T-helper 1 cell treated with Interleukin-12 subunit alpha and Interleukin-12 subunit beta and Interleukin-4 antibody, amounts not matched to agents 30 ng/mL and 1 ng/mL, for 36 hours (primary cell): ENCODE measurements around the gene COPA. TPM values are rescaled to one million over a fixed set of nuclear protein-coding genes. Genes with fewer than 3 reads are reported as not detected.

ENCODE experiments used
- intact Hi-C: fragments of 100-400 bp; cut with micrococcal nuclease; formaldehyde crosslinking; loops from one replicate; pipeline ENCODE4 v1.15.1; 2024
- total RNA-seq: library from RNA; stranded (reverse); gene quantifications from 2 replicates; pipeline ENCODE4 v1.2.3, GENCODE V29; 2022

COPA gene
- total RNA-seq, 1 donor from 2014 or later = 150 TPM

DNA sequence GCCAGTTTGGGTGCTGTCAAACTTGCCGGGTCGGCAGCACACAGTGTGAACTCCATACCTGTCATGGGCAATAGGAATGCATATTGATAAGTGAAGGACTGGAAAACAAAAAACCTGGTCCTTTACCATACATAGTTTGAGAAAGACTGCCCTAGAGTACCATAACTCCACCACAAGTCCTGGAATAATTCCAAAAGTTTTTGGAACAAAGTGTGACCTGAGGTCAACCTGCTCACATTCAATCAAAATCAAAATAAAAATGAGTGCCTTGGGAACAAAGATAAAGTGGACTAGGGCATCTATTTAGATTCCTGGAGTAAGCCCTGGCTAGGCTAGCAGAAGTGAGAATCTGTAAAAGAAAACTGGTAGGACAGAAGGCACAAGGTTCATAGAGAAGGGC is 65.7 kb downstream of the COPA start:
- intact Hi-C loops = no loop called here

DNA sequence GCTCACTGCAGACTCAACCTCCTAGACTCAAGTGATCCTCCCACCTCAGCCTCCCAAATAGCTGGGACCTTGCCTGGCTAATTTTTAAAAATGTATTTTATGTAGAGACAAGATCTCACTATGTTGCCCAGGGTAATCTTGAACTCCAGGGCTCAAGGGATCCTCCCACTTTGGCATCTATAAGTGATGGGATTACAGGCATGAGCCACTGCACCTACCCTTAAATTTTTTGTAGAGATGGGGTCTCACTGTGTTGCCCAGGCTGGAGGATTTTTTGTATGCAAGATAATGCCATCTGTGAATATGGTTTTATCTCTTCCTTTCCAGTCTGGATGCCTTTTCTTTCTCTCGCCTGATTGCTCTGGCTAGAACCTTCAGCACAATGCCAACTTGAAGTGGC is 72.0 kb downstream of the COPA start:
- intact Hi-C loops = no loop called here

DNA sequence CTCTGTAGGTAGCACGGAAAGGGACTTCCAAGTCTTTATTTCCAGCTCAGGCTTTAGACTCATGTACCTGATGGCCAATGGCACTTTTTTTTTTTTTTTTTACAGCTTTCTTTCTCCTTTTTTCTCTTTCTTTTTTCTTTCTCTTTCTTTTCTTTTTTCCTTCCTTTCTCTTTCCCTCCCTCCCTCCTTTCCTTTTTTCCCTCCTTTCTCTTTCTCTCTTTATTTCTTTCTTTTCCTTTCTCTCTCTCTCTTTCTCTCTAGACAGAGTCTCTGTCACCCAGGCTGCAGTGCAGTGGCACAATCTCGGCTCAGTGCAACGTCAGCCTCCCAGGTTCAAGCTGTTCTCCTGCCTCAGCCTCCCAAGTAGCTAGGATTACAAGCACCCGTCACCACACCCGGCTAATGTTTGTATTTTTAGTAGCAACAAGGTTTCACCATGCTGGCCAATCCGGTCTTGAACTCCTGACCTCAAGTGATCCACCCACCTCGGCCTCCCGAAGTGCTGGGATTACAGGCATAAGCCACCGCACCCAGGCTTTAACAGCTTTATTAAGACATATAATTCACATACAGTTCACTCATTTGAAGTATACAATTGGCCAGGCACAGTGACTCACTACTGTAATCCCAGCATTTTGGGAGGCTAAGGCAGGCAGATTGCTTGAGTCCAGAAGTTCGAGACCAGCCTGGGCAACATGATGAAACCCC is 75.6 kb downstream of the COPA start:
- intact Hi-C loops = no loop called here

DNA sequence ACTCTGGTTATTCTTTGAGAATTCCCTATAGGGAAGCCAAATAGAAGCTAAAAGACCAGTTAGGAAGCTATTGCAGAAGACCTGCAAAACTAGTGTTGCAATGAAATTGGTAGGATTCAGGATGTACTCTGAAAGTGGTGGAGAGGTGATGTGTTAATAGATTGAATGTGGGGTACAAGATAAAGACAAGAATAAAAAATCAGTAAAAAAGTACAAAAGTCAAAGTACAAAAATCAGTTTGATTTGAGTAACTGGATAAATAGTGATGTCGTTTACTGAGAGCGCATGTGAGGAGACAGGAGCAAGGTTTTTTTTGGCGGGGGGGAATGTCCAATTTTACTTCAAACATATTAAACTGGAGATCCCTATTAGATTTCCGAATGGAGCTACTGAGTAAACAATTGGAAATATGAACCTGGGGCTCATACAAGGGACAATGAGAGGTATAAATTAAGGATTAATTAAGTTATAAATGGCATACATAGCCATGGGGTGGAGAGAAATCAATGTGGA is 78.2 kb downstream of the COPA start:
- intact Hi-C loops = loop anchor here (5.0 kb wide), 9 partner anchors 257 to 1502 kb away; partner anchors contain the start of genes AIM2, ATF6, CD48 and DUSP23

DNA sequence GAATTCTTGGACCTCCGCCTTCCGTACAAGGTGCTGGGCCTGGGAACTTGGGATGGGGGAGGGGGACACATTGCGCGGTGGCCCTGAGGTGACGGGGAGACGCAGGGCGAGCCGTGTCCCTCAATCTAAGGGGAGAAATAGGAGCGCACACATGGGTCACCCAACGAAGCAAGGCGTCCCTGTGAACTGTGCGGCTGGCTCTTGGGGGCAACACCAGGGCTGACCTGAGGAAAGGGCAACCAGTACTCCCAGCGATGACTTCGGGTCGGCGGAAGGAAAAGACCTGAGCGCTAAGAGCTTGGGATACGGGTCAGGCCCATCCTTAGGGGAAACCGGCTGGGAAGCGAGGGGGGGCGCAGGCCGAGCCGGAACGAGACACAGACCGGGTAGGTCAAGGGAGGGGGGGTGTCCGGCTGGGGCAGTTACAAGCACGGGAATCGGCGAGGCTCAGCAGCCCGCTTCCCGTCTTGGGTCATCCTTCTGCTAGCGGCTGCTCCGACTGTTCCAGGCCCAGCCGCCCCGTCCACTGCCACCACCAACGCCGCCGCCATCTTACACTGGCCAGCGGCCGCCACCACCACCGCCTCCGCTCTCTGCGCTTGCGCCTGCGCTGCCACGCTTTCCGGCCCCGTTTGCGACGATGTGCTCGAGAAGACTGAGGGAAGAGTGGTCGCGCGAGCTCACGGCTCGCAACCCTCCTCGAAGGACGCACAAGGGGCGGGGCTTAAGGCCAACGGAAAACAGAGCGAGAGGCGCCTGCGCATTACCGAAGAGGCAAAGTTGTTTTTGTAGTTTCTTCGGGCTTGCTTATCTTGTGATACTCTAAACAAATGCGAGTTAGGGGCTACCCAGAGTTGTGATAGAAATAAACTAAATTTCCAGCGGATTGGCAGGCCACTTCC is 80.9 kb downstream of the COPA start, which contains the start of gene DCAF8:
Gene DCAF8 (minus strand): TSS at position 657 of the 902 bp plus-strand sequence. CDS start 18,541 bp downstream, outside the sequence.
- intact Hi-C loops = loop anchor here (1.0 to 5.0 kb wide), 17 partner anchors 10 to 1505 kb away; partner anchors contain the start of genes AIM2, ATF6, CD48 and COPA

DNA sequence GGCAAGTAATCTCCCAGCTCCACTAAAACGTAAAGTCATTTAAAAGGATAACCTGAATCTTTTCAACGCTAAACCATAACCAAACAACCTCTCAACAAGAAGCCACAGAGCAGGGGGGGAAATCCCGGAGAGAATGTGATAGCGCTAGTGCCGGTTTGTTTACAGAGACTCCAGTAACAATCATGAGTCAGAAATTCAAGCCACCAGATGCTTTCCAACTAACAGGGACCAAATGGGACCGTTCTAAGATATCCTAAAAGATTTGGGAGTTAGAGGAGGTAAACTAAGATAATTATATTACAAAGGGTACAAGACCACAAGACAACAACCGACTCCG is 81.5 kb downstream of the COPA start:
- intact Hi-C loops = loop anchor here (1.0 to 5.0 kb wide), 13 partner anchors 9 to 1506 kb away; partner anchors contain the start of genes AIM2, ATF6, CD48 and DUSP23

DNA sequence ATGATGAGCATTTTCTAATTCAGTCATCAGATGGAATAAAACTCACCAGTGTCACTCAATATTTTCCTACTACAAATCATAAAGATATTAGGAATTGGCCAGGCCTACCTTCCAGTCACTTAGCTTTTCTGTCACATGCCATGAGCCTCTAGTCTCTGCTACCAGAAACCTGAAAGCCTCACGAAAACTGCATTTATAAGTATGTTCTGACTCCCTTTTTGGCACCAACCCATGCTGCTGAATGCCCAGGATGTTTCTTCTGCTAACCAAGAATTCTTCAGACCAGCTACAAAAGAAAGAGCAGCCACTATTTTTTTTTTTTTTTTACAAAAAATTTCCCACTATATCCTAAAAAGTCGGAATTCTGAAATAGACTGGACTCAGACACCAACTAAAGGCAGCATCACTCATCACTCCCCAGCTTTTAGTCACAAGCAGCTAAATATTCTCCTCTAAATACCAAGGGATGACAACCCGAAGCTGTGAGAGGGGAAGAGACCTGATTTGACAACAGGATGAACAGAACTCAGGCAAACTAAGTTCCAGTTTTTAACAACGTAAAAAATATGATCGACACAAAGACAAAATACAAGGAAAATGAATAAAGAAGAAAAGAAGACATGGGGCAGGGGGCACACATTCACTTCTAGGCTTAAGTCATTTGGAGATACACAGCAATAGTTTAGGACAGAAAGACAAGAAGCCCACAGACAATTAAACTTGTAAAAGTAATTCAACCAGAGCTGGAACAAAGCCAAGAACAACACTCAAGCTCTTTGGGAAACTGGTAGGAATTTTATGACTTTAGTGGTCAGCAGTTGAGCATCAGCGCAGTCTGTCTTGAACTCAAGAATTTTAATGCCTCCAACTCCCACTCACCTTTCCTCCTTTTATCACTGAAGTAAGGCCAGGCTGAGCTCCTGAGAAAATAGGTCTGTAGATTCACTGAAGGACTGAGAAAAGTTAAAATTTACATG is 82.4 kb downstream of the COPA start:
- intact Hi-C loops = loop anchor here (1.0 to 5.0 kb wide), 13 partner anchors 8 to 1507 kb away; partner anchors contain the start of genes AIM2, ATF6, CD48 and DUSP23

DNA sequence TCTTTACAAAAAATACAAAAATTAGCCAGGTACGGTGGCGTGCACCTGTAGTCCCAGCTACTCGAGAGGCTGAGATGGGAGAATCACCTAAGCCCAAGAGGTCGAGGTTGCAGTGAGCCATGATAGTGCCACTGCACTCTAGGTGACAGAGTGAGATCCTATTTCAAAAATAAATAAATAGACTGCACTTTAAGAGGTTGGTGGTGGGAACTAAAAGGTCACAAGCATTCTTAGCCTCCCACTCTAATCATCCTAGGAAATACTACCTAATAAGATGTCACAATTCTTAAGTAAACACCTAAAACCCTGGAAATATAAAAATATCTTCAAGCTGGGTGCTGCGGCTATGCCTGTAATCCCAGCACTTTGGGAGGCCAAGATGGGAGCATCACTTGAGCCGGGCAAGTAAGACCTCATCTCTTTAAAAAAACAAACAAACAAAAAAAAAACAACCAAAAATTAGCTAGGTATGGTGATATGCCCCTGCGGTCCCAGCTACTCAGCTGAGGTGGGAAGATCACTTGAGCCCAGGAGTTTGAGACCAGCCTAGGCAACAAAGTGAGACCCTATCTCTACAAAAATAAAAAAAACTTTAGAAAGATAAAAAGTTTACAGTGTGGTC is 84.8 kb downstream of the COPA start:
- intact Hi-C loops = no loop called here

DNA sequence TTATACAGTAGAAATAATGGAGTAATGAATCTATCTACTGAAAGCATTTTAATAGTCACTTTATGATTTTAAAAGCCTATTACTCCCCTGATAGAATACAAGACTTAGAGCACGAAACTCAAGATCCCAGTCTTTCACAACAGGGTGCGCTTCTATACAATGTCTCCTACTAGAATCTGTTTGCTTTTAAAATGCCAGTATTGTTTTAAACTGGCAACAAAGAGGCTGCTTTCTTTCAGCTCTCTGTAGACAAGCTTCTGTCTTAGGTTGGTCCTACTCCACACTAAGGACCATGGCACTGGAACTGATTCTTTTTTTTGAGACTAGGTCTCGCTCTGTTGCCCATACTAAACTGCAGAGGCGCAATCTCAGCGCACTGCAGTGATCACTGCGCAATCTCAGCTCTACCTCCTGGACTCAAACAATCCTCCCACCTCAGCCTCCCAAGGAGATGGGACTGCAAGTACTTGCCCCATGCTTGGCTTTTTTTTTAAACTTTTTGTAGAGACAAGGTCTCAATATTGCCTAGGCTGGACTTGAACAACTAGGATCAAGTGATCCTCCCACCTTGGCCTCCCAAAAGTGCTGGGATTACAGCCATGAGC is 85.5 kb downstream of the COPA start:
- intact Hi-C loops = no loop called here

DNA sequence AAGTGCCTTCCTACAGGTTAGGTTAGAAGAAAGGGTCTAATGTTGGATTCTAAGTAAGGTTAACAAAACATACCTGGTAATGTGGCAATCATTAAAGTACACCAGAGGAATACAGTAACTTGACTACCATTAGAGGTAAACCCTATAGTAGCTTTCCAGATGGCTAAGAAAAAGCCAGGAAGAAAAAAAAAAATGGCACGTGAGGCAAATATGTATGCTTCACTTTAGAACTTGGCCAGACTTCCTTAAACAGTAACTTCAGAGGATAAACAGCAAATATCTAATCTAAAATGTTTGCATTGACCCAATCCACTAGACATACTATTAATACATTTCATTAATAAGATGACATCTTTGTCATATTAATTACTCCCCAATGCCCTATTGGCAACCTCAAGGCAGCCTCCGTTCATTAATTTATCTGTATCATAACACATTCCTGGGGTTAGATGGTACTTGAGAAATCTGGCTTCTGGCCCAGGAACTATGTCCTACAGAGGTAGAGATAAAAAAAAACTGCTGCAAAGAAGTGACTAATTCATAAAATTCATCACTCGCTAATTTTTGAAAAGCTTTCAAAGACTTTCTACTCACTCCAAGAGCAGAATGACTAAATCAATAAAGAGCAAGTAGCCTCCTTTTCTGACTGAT is 86.5 kb downstream of the COPA start:
- intact Hi-C loops = no loop called here

DNA sequence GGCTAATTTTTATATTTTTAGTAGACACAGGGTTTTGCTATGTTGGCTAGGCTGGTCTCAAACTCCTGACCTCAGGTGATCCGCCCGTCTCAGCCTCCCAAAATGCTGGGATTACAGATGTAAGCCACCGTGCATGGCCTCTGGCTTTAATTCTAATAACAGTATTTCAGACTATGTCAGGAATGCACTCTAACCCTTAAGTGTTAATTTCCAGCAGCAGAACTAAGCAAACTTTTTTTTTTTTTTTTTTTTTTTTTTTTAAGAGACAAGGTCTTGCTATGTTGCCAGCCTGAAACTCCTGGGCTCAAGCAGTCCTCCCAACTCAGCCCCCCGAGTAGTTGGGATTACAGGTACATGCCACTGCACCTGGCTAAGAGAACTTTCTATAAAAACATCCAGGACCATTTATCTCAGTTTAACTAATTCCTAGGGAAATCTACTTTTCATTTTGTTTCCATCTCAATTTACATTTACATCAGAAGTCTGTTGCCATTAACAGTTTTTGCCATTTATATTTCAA is 87.2 kb downstream of the COPA start:
- intact Hi-C loops = no loop called here

DNA sequence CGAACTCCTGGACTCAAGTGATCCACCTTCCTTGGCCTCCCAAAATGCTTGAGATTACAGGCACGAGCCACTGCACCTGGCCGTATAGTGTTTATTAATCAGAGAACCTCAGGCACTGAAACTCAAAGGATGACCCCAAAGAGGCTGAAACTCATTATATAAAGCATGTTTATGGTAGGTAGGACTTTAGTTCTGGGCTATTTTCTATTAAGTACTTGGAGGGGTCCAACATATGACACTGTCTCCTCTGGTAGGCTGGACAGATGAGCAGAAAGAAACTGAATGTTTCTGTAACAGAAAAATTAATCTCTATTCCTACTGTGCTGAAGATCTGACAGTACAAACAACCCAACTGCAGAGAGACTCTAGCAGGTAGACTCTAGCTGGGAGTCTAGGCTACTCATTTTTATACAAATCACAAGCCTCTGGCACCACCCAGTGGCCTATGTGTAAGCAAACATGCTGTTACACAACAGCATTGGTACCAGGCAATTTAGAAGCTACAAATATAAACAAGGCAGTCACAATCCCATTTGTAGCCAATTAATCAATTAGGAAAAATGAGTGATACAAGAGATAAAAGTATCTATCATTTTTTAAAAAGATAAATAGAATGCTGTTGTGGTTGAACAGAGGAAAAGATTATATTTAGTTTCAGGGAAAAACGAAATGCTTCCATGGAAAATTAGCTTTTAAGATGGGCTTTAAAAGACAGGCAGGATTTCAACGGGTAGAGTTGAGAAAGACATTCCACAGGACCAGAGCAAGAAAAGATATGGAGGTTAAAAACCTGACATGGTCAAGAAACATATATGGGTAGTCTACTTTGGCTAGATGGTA is 91.1 kb downstream of the COPA start:
- intact Hi-C loops = loop anchor here (1.0 to 5.0 kb wide), 10 partner anchors 9 to 221 kb away; partner anchors contain the start of genes PEA15 and PIGM

DNA sequence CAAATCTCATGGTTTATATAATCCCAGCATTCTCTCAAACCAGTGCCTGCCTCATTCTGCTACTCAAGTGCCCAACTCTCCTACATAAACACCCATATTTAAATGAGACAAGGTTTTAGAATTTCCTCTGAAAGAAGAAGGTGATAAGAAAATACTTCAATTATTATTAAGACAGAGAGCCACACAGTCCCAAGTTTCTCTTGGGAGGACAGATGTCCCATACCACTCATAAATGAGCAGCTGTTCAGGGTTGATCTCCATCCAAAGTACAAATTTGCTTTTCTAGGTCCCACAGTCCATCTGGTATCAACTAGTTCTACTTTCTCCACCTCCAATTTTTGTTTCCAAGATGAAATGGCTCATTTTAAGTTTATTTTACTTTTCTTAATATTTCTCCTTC is 92.0 kb downstream of the COPA start:
- intact Hi-C loops = loop anchor here (5.0 kb wide), 1 partner anchor 204 kb away; no protein-coding TSS in a partner anchor

DNA sequence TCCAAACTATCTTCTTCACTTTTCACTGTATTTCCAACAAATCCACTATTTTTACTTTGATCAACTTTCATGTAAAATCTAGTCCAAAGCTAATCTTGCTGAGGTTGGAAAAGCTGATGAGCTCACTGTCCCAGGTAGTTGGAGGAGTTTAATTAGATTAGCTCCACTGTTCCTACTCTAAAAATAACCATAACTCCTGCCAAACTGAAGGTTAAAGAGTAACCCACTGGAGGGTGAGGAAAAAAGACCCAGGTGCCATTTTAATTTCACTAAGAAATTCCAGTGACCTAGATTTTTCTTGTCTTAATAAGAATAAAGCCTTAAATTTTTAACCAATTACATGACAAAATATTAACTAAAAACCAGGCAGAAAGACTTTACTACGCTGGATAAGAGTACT is 96.0 kb downstream of the COPA start:
- intact Hi-C loops = no loop called here

DNA sequence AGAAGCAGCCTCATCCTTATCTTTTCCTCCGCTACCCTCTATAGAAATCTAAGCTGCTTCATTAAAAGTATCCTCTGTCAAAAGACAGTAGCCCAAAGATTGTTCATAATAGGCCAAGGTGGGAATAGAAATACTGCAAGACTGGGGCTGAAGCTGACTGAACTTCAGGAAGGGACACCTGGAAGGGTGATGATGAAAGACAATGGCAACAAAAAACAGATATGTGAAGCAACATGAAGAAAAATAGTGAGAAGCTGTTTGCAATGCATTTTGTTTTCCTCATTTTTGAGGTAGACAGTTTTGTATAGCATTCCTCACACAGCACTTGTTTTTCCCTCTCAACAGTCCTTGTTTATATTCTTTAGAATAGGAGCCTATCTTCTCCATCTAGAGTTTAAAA is 97.6 kb downstream of the COPA start:
- intact Hi-C loops = no loop called here

DNA sequence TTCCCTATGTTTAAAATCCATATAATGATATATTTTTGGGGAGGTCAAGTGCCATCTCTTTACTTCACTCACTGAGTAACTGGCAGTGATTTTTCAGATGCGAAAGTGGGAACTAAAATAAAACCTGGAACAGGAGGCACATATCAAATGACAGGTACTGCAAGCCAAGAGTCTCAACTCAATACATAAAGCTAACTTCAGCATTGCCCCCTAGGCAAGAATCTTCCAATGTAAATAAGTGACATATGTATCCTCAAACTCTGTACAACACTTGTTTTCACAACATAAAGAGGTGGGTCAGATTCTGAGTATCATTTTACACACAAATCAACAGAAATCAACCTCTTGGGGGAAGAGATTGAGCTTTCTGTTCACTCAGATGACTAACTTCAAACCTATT is 98.8 kb downstream of the COPA start:
- intact Hi-C loops = no loop called here

DNA sequence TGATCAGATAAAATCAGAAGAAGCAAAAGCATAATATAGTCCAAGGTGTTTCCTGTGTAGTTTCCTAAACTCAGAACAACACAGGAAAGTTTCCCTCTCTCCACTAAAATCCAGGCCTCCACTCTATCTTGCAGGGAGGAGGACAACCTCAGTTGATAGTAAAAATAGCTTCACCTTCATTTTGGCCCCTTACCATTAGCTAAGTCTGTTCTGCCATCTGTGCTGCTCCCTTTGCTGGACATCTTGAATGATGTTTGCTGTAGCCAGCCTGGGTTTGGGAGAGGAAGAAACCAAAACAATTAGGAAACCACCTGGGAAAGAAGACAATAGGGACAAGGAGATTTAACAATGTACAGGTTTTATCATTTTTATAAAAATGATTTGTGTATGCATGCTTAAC is 99.3 kb downstream of the COPA start:
- intact Hi-C loops = no loop called here
